WTC11 (cell line): ENCODE data around the gene FAM234A. TPM values are rescaled to one million over a fixed set of nuclear protein-coding genes. Genes with fewer than 3 reads are reported as not detected.

Experiments
- ATAC-seq: fragments of 200-7000 bp; cut with Tn5 transposase; 2 replicates; pipeline ENCODE4 v1.10.0; 2021; ENCODE audit warnings: mild to moderate bottlenecking, moderate library complexity
- CTCF ChIA-PET: fragments of 300-600 bp; sonication (Branson Sonifier 250); formaldehyde crosslinking; loops from one replicate; lab custom pipeline; 2021; ENCODE audit warnings: antibody characterized with exemption; lab: Charles Lee
- POLR2A ChIA-PET: fragments of 350-600 bp; sonication (Branson Sonifier 250); formaldehyde crosslinking; loops from one replicate; lab custom pipeline; 2021; ENCODE audit warnings: antibody characterized with exemption; lab: Charles Lee
- DNase-seq: peaks from one replicate; pipeline ENCODE4 v3.0.0; 2021; ENCODE audit warnings: low spot score
- H3K27ac Mint-ChIP-seq: 2 replicates; pipeline ENCODE4 v1.8.0; 2021; ENCODE audit warnings: mixed read lengths
- H3K27me3 Mint-ChIP-seq: 2 replicates; pipeline ENCODE4 v1.8.0; 2021; ENCODE audit warnings: low read depth, mild to moderate bottlenecking, moderate library complexity, mixed read lengths
- H3K36me3 Mint-ChIP-seq: 2 replicates; pipeline ENCODE4 v1.8.0; 2021; ENCODE audit warnings: mixed read lengths
- H3K4me1 Mint-ChIP-seq: 2 replicates; pipeline ENCODE4 v1.8.0; 2022; ENCODE audit warnings: mixed read lengths
- H3K4me3 Mint-ChIP-seq: 2 replicates; pipeline ENCODE4 v1.8.0; 2021; ENCODE audit warnings: mild to moderate bottlenecking, moderate library complexity, mixed read lengths
- H3K9me3 Mint-ChIP-seq: 2 replicates; pipeline ENCODE4 v1.8.0; 2021; ENCODE audit warnings: mixed read lengths
- ARID4B ChIP-seq: sonication (generic); formaldehyde crosslinking; IDR thresholded peaks from 2 replicates; pipeline ENCODE4 v1.8.0; 2023; ENCODE audit warnings: missing genetic modification reagents, mild to moderate bottlenecking, borderline replicate concordance
- ATF3 ChIP-seq: sonication (generic); formaldehyde crosslinking; conservative IDR thresholded peaks from 2 replicates; pipeline ENCODE4 v1.8.1; 2022; ENCODE audit warnings: mild to moderate bottlenecking, missing genetic modification reagents
- CBFB ChIP-seq: sonication (generic); formaldehyde crosslinking; IDR thresholded peaks from 2 replicates; pipeline ENCODE4 v1.8.1; 2022; ENCODE audit warnings: mild to moderate bottlenecking, low read depth, missing genetic modification reagents
- CDX4 ChIP-seq: fragments of 250-450 bp; sonication (Bioruptor Pico); IDR thresholded peaks from 2 replicates; pipeline ENCODE4 v1.9.0; 2021; ENCODE audit warnings: moderate library complexity, mild to moderate bottlenecking, inconsistent platforms, borderline replicate concordance
- IRF1 ChIP-seq: sonication (generic); formaldehyde crosslinking; IDR thresholded peaks from 2 replicates; pipeline ENCODE4 v1.8.0; 2023; ENCODE audit warnings: missing genetic modification reagents
- MAX ChIP-seq: sonication (generic); formaldehyde crosslinking; IDR thresholded peaks from 2 replicates; pipeline ENCODE4 v1.8.0; 2022; ENCODE audit warnings: mild to moderate bottlenecking, missing genetic modification reagents
- MLX ChIP-seq: sonication (generic); formaldehyde crosslinking; IDR thresholded peaks from 2 replicates; pipeline ENCODE4 v1.8.1; 2023; ENCODE audit warnings: mild to moderate bottlenecking, missing genetic modification reagents, moderate library complexity
- NFATC4 ChIP-seq: fragments of 250-450 bp; sonication (Bioruptor Pico); IDR thresholded peaks from 2 replicates; pipeline ENCODE4 v1.9.0; 2021; ENCODE audit warnings: mild to moderate bottlenecking
- NR3C1 ChIP-seq: sonication (generic); formaldehyde crosslinking; conservative IDR thresholded peaks from 2 replicates; pipeline ENCODE4 v1.8.1; 2023; ENCODE audit warnings: low read depth, mild to moderate bottlenecking, missing genetic modification reagents
- PRRX2 ChIP-seq: fragments of 250-450 bp; sonication (Bioruptor Pico); IDR thresholded peaks from 2 replicates; pipeline ENCODE4 v1.8.0; 2021; ENCODE audit warnings: mild to moderate bottlenecking
- SP1 ChIP-seq: sonication (generic); formaldehyde crosslinking; conservative IDR thresholded peaks from 2 replicates; pipeline ENCODE4 v1.8.1; 2022; ENCODE audit warnings: missing genetic modification reagents
- TCF7 ChIP-seq: sonication (generic); formaldehyde crosslinking; IDR thresholded peaks from 2 replicates; pipeline ENCODE4 v1.8.0; 2022; ENCODE audit warnings: mild to moderate bottlenecking, low read depth, missing genetic modification reagents, moderate library complexity
- TEAD1 ChIP-seq: sonication (generic); formaldehyde crosslinking; IDR thresholded peaks from 2 replicates; pipeline ENCODE4 v1.8.0; 2022; ENCODE audit warnings: mild to moderate bottlenecking, missing genetic modification reagents
- TP53 ChIP-seq: sonication (generic); formaldehyde crosslinking; IDR thresholded peaks from 2 replicates; pipeline ENCODE4 v1.8.1; 2023; ENCODE audit warnings: mild to moderate bottlenecking, missing genetic modification reagents
- ZNF121 ChIP-seq: sonication (generic); formaldehyde crosslinking; IDR thresholded peaks from 2 replicates; pipeline ENCODE4 v1.8.0; 2023; ENCODE audit warnings: missing genetic modification reagents
- ZNF219 ChIP-seq: sonication (generic); formaldehyde crosslinking; IDR thresholded peaks from 2 replicates; pipeline ENCODE4 v1.8.0; 2023; ENCODE audit warnings: missing genetic modification reagents, mild to moderate bottlenecking, borderline replicate concordance
- ZNF423 ChIP-seq: fragments of 250-450 bp; sonication (Bioruptor Pico); IDR thresholded peaks from 2 replicates; pipeline ENCODE4 v2.1.2; 2022; ENCODE audit warnings: mild to moderate bottlenecking, moderate library complexity
- ZNF512 ChIP-seq: sonication (generic); formaldehyde crosslinking; IDR thresholded peaks from 2 replicates; pipeline ENCODE4 v1.8.1; 2022; ENCODE audit warnings: missing genetic modification reagents, borderline replicate concordance
- total RNA-seq: library from RNA; stranded (reverse); gene quantifications from 3 replicates; pipeline ENCODE4 v1.2.3, GENCODE V29; 2021

The FAM234A gene
- total RNA-seq, 1 experiment from 2014 or later: 115 TPM

- TF ChIP-seq ARID4B (CRISPR knock-in tag): no peak
Observed at GRCh38 chr16:291539-291938, 56.9 kb downstream of the FAM234A start (continued).

GRCh38 chr16:293043-293775, 58.6 kb downstream of the FAM234A start:
- POLR2A ChIA-PET: no interaction called here
- H3K27ac Mint-ChIP-seq: no peak overlapping the region
- 0 out of 2 replicates have a peak, but pooled peaks cover 9% of the 10 kb centered on the region for H3K36me3 Mint-ChIP-seq
- H3K4me3 Mint-ChIP-seq: no peak overlapping the region
- DNase-seq: no peak
- ATAC-seq: no peak
- no peaks in the 10 kb centered on the region for H3K9me3 Mint-ChIP-seq
- no peaks in the 10 kb centered on the region for H3K27me3 Mint-ChIP-seq
- CTCF ChIA-PET: interaction anchor here (1.0 kb wide), 1 partner anchor 26 kb away, joined by 3 read pairs; no protein-coding TSS in a partner anchor
- TF ChIP-seq TEAD1 (CRISPR knock-in tag) (no peak), ZNF423 (no peak), ATF3 (no peak), MLX (no peak), ZNF121 (CRISPR knock-in tag) (no peak), CDX4 (CRISPR knock-in tag) (no peak), NFATC4 (CRISPR knock-in tag) (no peak), TP53 (CRISPR knock-in tag) (no peak), TCF7 (CRISPR knock-in tag) (no peak), CBFB (CRISPR knock-in tag) (no peak), PRRX2 (CRISPR knock-in tag) (no peak), SP1 (CRISPR knock-in tag) (no peak), ZNF512 (CRISPR knock-in tag) (no peak), NR3C1 (CRISPR knock-in tag) (no peak), ZNF219 (CRISPR knock-in tag) (no peak), IRF1 (no peak), MAX (CRISPR knock-in tag) (no peak)
- no peaks in the 10 kb centered on the region for H3K4me1 Mint-ChIP-seq
